Pancreas (tissue), 10 donors: ENCODE measurements around the gene APBA1. TPM values are rescaled to one million over a fixed set of nuclear protein-coding genes. Genes with fewer than 3 reads are reported as not detected.
A peak's percentile ranks its signal among the peaks of the same experiment; 100 is the strongest.

ENCODE experiments used
- ATAC-seq, 4 donors: fragments of 200-7000 bp; cut with Tn5 transposase; one replicate each; pipeline versions ENCODE4 v1.8.0 to v1.9.1; 2020; ENCODE audit warnings: mild to moderate bottlenecking in 4 of 4, moderate library complexity in 4 of 4
- DNase-seq, 6 donors: peaks; one replicate each; pipeline ENCODE4 v3.0.0-alpha.2; 2020
- FAIRE-seq: peaks from 2 replicates; lab custom pipeline; 2012; peaks lifted over from hg19 to GRCh38; lab: Jason Lieb, UNC
- H3K27ac ChIP-seq, 4 donors: fragments of 200-600 bp; sonication (generic); 1 replicate in 3 of 4; 2 replicates in 1 of 4; pipeline versions ENCODE4 v1.5.0 to v1.8.0; 2020
- H3K27me3 ChIP-seq, 4 donors: fragments of 200-600 bp; one replicate each; pipeline ENCODE4 v1.8.0; 2021
- H3K36me3 ChIP-seq, 3 donors: fragments of 200-600 bp; sonication (generic) in 1 of 3; one replicate each; pipeline versions ENCODE4 v1.5.0 to v1.8.0; 2020 to 2021
- H3K4me1 ChIP-seq, 3 donors: fragments of 200-600 bp; one replicate each; pipeline ENCODE4 v1.8.0; 2021
- H3K4me3 ChIP-seq, 4 donors: fragments of 200-600 bp; sonication (generic) in 2 of 4; one replicate each; pipeline versions ENCODE4 v1.5.0 to v1.8.0; 2020 to 2021
- H3K9me3 ChIP-seq, 4 donors: fragments of 200-600 bp; one replicate each; pipeline ENCODE4 v1.8.0; 2021
- WGBS, 2 donors: extraction: QIAGEN DNeasy Blood & Tissue Kit; methylation state at CpG; one replicate each; pipeline ENCODE4 v1.1.7; 2013; 5-methylcytosine and 5-hydroxymethylcytosine counted together
- intact Hi-C, 3 donors: fragments of 100-400 bp; cut with DNase I; formaldehyde crosslinking; loops; one replicate each; pipeline versions ENCODE4 v1.11.1 to v1.14.2; 2022
- polyA plus RNA-seq, 2 donors: library from polyadenylated mRNA; stranded (reverse); fragments of 200-250 nt; gene quantifications; one replicate each; pipeline ENCODE4 v1.2.3, GENCODE V29; 2013
- total RNA-seq, 6 donors: library from RNA; stranded (reverse); fragmentation: NEBNext Ultra II Directional in 4 of 6; extraction: Animal tissue kit (Norgen Biotek cat#: 25700) in 4 of 6; gene quantifications; one replicate each; pipeline versions ENCODE4 v1.2.1 to v1.2.4, GENCODE V29; 2021 to 2023
- TF ChIP-seq, protein P1 (sequence below), 4 donors: fragments of 200-600 bp; sonication (generic) in 3 of 4; IDR thresholded peaks; one replicate each; pipeline versions ENCODE4 v1.5.0 to v1.8.0; 2021; ENCODE audit warnings: antibody characterized with exemption in 4 of 4
- donor health status: healthy with polysubstance abuse.
- donor health status: DM: no; HTN: no; CAD: no; lungs with moderate emphysema.
- donor health status: DM: no; HTN: no; CAD: no.
- donor health status: control.
- donor health status: control.
- donor health status: Bipolar disorder and iron deficiency.
- donor health status: DM: yes; HTN: yes; CAD: no.
- donor health status: DM: no; HTN: no; CAD: no.
- donor health status: DM: no; HTN: no; CAD: no.
- donor health status: DM: yes; HTN: yes; CAD: no.

APBA1 gene
- total and polyA plus RNA-seq, 8 donors = 0.68 to 3.2 (median 2.2) TPM

DNA sequence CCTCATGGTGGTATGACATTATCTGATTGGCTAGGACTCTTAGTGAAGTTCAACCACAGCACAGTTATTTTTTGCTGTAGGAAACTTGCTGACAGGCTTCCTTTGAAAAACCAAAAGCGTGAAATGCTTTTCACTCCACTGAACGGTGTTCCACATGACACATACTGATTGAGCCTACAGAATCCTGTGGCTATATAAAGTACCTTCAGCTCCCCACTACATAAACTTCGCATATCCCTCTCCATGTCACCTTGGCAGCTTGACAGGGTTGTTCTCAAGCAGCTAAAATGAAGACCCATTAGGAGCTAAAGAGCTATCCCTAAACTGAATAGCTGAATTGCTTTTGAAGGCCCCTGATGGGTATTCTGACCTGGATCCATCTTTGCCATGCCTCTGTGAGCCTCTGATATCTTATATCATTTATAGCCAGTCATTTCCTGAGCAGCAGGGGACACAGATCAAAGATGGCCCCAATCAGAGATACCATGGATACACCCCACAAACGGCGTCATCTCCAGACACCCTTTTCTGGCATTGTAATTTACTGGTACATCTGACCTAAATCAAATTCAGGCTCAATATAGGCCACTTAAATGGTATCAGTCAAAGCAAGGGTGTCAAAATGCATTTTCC, 91.5 kb downstream of the APBA1 start:
- Histone ChIP-seq H3K9me3 (no peaks in the 10 kb centered on the region), H3K36me3 (no peaks in the 10 kb centered on the region), H3K4me1 (peaks cover 0 to 5% (median 0%) of the 10 kb centered on the region in 3 donors), H3K4me3 (no peak overlapping the region), H3K27ac (no peak overlapping the region), H3K27me3 (no peaks in the 10 kb centered on the region)
- WGBS, 2 donors = 82 to 85% methylated on average over 5 of the region's 5 CpGs
- intact Hi-C loops = no loop called here
- FAIRE-seq (no peak), ATAC-seq (no peak), DNase-seq (no peak)
- TF ChIP-seq, protein P1, sequence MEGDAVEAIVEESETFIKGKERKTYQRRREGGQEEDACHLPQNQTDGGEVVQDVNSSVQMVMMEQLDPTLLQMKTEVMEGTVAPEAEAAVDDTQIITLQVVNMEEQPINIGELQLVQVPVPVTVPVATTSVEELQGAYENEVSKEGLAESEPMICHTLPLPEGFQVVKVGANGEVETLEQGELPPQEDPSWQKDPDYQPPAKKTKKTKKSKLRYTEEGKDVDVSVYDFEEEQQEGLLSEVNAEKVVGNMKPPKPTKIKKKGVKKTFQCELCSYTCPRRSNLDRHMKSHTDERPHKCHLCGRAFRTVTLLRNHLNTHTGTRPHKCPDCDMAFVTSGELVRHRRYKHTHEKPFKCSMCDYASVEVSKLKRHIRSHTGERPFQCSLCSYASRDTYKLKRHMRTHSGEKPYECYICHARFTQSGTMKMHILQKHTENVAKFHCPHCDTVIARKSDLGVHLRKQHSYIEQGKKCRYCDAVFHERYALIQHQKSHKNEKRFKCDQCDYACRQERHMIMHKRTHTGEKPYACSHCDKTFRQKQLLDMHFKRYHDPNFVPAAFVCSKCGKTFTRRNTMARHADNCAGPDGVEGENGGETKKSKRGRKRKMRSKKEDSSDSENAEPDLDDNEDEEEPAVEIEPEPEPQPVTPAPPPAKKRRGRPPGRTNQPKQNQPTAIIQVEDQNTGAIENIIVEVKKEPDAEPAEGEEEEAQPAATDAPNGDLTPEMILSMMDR (IDR thresholded peaks at IDR 0.05) = no peak

DNA sequence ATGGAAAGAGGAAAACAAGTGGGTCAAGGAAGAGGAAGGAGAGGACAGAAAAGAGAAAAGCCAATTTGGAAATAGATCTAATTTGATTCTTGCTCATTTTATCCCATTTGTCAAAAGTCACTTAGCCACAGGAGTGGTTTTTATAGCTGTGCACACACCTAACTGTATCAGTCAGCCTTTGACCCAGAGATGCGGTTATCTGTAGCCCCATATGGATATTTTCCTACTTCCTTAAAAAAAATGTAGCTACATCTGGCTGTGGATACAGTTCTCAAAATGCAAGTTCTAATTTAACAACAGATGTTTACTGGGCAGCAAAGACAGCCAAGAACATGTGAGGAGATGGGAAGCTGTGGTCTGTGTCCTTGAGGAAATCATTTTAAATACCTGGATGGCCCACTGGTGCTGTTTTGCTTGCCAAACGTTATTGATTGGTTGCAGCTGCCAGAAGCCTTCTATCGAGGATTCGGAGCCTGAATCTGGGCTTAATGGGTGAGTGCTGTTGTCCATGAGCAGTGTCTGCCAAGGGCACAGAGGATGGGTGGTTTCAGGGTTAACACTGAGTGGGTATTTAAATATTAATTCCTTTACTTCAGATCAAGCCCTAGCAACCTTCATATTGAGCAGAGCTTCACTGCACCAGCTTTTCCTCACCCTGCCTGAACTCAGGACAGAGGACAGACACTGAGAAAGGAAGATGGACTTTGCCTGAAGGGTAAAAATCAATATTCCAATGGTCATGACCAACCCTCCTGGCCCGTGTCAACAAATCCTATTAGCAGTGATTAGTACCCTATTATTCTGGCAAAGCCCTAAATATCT, 92.2 kb downstream of the APBA1 start:
- Histone ChIP-seq H3K27ac (no peak overlapping the region), H3K36me3 (no peaks in the 10 kb centered on the region), H3K27me3 (no peaks in the 10 kb centered on the region), H3K9me3 (no peaks in the 10 kb centered on the region), H3K4me1 (peaks cover 0 to 5% (median 0%) of the 10 kb centered on the region in 3 donors), H3K4me3 (no peak overlapping the region)
- WGBS, 2 donors = 11 to 20% methylated on average over 5 of the region's 5 CpGs
- intact Hi-C loops = no loop called here
- DNase-seq = peak in 2 of 6 donors; percentile 15 to 16
- FAIRE-seq = no peak
- TF ChIP-seq, protein P1 (IDR thresholded peaks at IDR 0.05) = no peak
- ATAC-seq = peak in 3 of 4 donors; percentile 20 to 58 (median 46)

DNA sequence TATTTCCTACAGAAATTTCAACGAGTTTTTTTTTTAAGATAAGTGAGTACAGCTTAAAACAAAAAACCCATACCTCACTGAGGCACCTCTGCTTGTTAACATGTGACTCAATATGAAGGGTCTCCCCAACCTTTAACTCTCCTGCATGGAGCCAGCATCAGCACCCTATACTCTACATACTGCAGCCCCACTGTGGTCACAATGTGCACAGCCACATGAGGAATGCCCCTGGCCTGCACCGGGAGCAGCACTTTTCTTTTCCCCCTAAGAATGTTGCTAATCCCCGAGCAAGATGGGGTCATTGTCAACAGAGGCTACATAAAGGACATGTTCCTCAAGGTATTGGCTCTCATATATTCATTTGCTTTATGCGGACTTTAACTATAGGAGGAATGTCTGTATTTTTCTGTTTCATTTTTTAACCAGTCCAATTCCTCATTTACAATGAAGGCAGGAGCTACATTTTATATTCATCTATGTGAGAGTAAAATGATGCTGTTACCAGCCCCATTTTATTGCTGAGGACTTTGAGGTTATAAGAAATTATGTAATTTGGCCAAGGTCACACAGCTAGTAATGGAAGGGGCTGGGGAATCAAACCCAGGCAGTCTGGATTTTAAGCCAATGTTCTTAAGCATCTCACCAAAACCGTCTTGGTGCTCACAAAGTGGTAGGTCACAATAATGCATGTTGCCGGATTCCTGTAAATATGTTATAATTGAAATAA, 93.0 kb downstream of the APBA1 start:
- H3K4me3 ChIP-seq = no peak overlapping the region
- ATAC-seq = no peak
- WGBS, 2 donors = 81% methylated on average over 6 of the region's 6 CpGs
- no peaks in the 10 kb centered on the region for H3K36me3 ChIP-seq
- no peak for DNase-seq
- no peak for FAIRE-seq
- H3K9me3 ChIP-seq = no peaks in the 10 kb centered on the region
- no peaks in the 10 kb centered on the region for H3K27me3 ChIP-seq
- intact Hi-C loops = no loop called here
- peaks cover 0 to 5% (median 0%) of the 10 kb centered on the region in 3 donors for H3K4me1 ChIP-seq
- H3K27ac ChIP-seq = no peak overlapping the region
- TF ChIP-seq, protein P1 (IDR thresholded peaks at IDR 0.05) = no peak

DNA sequence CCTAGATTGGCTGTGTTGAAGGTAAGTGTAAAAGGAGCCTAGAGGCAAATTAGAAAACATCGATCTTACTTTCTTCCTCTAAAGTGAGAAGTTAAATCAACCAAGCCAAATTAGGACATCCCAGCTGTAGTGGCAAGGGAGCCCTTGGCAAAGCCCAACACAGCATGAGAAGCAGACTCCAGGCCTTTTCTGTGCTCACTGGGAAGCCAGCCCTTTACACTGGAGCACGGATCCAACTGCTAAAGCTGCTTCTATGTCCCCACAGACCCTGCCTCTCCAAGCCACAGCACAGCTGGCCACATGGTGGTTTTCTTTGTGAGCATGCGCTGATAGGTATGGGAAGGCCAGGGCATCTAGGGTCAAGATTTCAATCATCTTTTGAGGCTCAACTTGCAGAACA, 94.1 kb downstream of the APBA1 start:
- H3K27ac ChIP-seq = no peak overlapping the region
- H3K9me3 ChIP-seq = no peaks in the 10 kb centered on the region
- WGBS, 2 donors = 93% methylated on average over 3 of the region's 3 CpGs
- TF ChIP-seq, protein P1 (IDR thresholded peaks at IDR 0.05) = no peak
- no peaks in the 10 kb centered on the region for H3K36me3 ChIP-seq
- DNase-seq (no peak), ATAC-seq (no peak), FAIRE-seq (no peak)
- peaks cover 0 to 5% (median 0%) of the 10 kb centered on the region in 3 donors for H3K4me1 ChIP-seq
- H3K27me3 ChIP-seq = no peaks in the 10 kb centered on the region
- intact Hi-C loops = no loop called here
- no peak overlapping the region for H3K4me3 ChIP-seq
